Omental fat pad (tissue), 4 donors: ENCODE measurements around the gene ADAMTS20. TPM values are rescaled to one million over a fixed set of nuclear protein-coding genes. Genes with fewer than 3 reads are reported as not detected.
A peak's percentile ranks its signal among the peaks of the same experiment; 100 is the strongest.
"Not testable (repeated sequence)": the region's sequence is repeated elsewhere in the genome, so short reads cannot be mapped to it uniquely, and the experiment has no call there.

Experiments
- ATAC-seq: fragments of 150-250 bp; one replicate; pipeline ENCODE4 v1.9.1; 2016; ENCODE audit warnings: mild to moderate bottlenecking, moderate library complexity; ENCODE audit not compliant: low FRiP score
- DNase-seq: peaks from one replicate; pipeline ENCODE4 v3.0.0-alpha.2; 2019; ENCODE audit warnings: low spot score
- total RNA-seq, 4 donors: library from RNA; depleted of rRNA; stranded (reverse); fragments of >200 nt; gene quantifications; one replicate each; pipeline ENCODE4 v1.1.0, GENCODE V29; 2016
- TF ChIP-seq, protein P1 (sequence below), 3 donors: fragments of 450-650 bp; IDR thresholded peaks; one replicate each; pipeline ENCODE4 v1.5.1; 2016 to 2017; ENCODE audit warnings: antibody characterized with exemption in 3 of 3, mild to moderate bottlenecking in 3 of 3, moderate library complexity in 2 of 3

The ADAMTS20 gene
- total RNA-seq, 4 donors from 2014 or later: not detected

DNA sequence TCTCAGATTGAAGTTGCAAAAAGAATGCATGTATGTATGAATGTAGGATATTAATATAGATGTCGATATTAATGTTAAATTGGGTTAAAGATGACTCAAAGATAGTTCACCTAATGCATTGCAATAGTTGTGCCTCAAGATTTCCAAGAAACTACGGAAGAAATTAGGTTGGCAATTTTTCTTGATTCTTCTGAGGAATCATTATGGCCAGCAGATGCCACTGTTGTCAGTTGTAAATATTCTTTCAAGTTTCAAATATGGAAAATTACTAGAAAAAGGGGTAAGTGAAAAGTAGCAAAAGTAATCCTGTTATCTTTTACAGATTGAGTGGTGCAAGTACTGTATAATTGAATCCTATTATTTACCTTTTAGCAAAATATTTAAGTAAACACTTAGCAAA is 202.1 kb downstream of the ADAMTS20 start:
- ATAC-seq: no peak
- TF ChIP-seq, protein P1, sequence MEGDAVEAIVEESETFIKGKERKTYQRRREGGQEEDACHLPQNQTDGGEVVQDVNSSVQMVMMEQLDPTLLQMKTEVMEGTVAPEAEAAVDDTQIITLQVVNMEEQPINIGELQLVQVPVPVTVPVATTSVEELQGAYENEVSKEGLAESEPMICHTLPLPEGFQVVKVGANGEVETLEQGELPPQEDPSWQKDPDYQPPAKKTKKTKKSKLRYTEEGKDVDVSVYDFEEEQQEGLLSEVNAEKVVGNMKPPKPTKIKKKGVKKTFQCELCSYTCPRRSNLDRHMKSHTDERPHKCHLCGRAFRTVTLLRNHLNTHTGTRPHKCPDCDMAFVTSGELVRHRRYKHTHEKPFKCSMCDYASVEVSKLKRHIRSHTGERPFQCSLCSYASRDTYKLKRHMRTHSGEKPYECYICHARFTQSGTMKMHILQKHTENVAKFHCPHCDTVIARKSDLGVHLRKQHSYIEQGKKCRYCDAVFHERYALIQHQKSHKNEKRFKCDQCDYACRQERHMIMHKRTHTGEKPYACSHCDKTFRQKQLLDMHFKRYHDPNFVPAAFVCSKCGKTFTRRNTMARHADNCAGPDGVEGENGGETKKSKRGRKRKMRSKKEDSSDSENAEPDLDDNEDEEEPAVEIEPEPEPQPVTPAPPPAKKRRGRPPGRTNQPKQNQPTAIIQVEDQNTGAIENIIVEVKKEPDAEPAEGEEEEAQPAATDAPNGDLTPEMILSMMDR (IDR thresholded peaks at IDR 0.05): no peak
- DNase-seq: no peak

DNA sequence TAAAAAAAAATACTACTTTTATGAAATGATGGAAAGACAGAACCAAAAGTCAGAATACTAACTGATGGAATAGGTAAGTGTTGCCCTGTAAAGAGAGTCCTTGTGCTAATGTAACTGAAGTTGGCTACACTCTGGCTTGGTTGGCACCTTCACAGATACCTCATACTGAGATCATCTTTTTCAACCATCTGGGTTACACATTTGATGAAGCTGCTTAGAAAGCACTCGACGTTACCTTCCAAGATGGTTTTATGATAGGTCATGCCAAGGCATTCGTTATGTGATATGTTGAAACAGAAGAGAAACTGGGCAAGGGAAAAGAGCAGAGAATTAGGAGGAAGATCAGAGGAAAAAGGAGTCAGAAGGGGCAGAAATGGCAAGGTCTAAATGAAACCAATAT is 203.8 kb downstream of the ADAMTS20 start:
- TF ChIP-seq, protein P1 (IDR thresholded peaks at IDR 0.05): no peak
- ATAC-seq (peak; percentile 85), DNase-seq (no peak)

- ATAC-seq: no peak
- TF ChIP-seq, protein P1 (IDR thresholded peaks at IDR 0.05): no peak
- DNase-seq: no peak
Observed at GRCh38 chr12:43347026-43347425, 205.0 kb downstream of the ADAMTS20 start.

- no peak for DNase-seq
- TF ChIP-seq, protein P1 (IDR thresholded peaks at IDR 0.05): no peak
- ATAC-seq: no peak
Observed at GRCh38 chr12:43345023-43345422, 207.0 kb downstream of the ADAMTS20 start.

DNA sequence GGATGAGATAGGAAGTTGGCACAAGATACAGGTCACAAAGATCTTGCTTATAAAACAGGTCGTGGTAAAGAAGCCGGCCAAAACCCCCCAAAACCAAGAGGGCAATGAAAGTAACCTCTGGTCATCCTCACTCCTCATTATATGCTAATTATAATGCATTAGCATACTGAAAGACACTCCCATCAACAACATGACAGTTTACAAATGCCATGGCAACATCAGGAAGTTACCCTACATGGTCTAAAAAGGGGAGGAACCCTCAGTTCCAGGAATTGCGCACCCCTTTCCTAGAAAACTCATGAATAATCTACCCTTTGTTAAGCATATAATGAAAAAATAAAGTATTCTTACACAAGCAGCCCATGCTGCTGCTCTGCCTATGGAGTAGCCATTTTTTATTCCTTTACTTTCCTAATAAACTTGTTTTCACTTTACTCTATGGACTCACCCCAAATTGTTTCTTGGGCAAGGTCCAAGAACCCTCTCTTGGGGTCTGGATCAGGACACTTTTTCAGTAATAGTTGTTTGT is 210.2 kb downstream of the ADAMTS20 start:
- DNase-seq, ATAC-seq: not testable (repeated sequence)

DNA sequence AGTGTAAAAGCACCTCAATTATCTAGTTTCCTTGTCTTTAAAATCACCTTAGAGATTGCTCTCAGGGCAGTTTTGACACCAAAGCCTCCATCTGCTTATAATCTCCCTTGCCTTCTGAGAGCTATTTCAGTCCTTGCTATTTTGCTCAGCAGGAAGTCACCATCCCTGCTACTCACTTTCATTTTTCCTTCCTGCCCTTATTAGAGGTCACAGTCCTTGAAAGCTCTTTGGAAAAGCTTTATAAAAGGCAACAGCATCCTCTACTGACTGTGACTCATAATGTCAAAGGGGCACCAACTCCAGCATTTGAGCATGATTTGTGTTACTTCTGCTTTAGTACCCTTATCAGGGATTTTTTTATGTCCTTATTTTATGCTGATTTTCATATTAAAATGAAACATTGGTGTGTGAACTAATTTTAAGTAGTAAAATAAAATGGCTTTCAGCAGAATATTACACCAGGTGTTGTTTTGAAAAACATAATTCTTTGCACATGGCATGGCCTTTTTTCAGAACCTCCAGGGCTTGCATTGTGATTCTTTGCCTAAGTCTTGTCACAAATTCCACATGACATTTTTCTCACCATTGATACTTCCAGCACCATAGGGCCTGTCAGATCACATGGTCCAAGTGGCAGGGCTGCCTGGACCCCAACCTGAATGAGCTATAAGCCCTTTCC is 213.0 kb downstream of the ADAMTS20 start:
- no peak for DNase-seq
- TF ChIP-seq, protein P1 (IDR thresholded peaks at IDR 0.05): no peak
- peak; percentile 87 for ATAC-seq

- DNase-seq (no peak), ATAC-seq (no peak)
- TF ChIP-seq, protein P1 (IDR thresholded peaks at IDR 0.05): no peak
Observed at GRCh38 chr12:43337571-43338444, 214.2 kb downstream of the ADAMTS20 start.
